ENCODE measurements around the gene PRSS3.
"Not testable (repeated sequence)": the region's sequence is repeated elsewhere in the genome, so short reads cannot be mapped to it uniquely, and the experiment has no call there.

PRSS3 gene

GRCh38 chr9:33817327-33818166 lies 22.2 kb downstream of the PRSS3 start:
- DNase-seq (ENCODE audit: low read depth in 1 of 2, low spot score in 1 of 2), result peak; percentile 28 to 37

GRCh38 chr9:33818167-33818846 lies 22.9 kb downstream of the PRSS3 start:
- DNase-seq (ENCODE audit: low read depth in 1 of 2, low spot score in 1 of 2), result no peak

GRCh38 chr9:33818847-33819500 lies 23.6 kb downstream of the PRSS3 start:
- DNase-seq (ENCODE audit: low read depth in 1 of 2, low spot score in 1 of 2), result no peak

- DNase-seq (ENCODE audit: low read depth in 1 of 2, low spot score in 1 of 2), result no peak
Measured at GRCh38 chr9:33820231-33820745, 24.9 kb downstream of the PRSS3 start.

GRCh38 chr9:33823801-33824200 lies 28.4 kb downstream of the PRSS3 start:
- DNase-seq (ENCODE audit: low read depth in 1 of 2, low spot score in 1 of 2), result no peak

- not testable (repeated sequence) for DNase-seq (ENCODE audit: low read depth in 1 of 2, low spot score in 1 of 2)
Measured at GRCh38 chr9:33827285-33827684, 31.9 kb downstream of the PRSS3 start.

GRCh38 chr9:33829641-33830230 lies 34.4 kb downstream of the PRSS3 start:
- not testable (repeated sequence) for DNase-seq (ENCODE audit: low read depth in 1 of 2, low spot score in 1 of 2)

GRCh38 chr9:33835625-33836260 lies 40.4 kb downstream of the PRSS3 start:
- no peak for DNase-seq (ENCODE audit: low read depth in 1 of 2, low spot score in 1 of 2)

GRCh38 chr9:33836261-33836660 lies 40.9 kb downstream of the PRSS3 start:
- not testable (repeated sequence) for DNase-seq (ENCODE audit: low read depth in 1 of 2, low spot score in 1 of 2)

- DNase-seq (ENCODE audit: low read depth in 1 of 2, low spot score in 1 of 2), result no peak
Measured at GRCh38 chr9:33837138-33837537, 41.8 kb downstream of the PRSS3 start.

- no peak for DNase-seq (ENCODE audit: low read depth in 1 of 2, low spot score in 1 of 2)
Measured at GRCh38 chr9:33840381-33840780, 45.0 kb downstream of the PRSS3 start.

- no peak for DNase-seq (ENCODE audit: low read depth in 1 of 2, low spot score in 1 of 2)
Measured at GRCh38 chr9:33843312-33843961, 48.1 kb downstream of the PRSS3 start.

GRCh38 chr9:33846231-33846630 lies 50.9 kb downstream of the PRSS3 start:
- no peak for DNase-seq (ENCODE audit: low read depth in 1 of 2, low spot score in 1 of 2)

- DNase-seq (ENCODE audit: low read depth in 1 of 2, low spot score in 1 of 2), result not testable (repeated sequence)
Measured at GRCh38 chr9:33847894-33848205, 52.5 kb downstream of the PRSS3 start.

Data from activated CD4-positive, alpha-beta T cell treated with anti-CD3 and anti-CD28 coated beads, Interleukin-2, amount 50 U/mL, for 24 hours (primary cell).